Fibroblast of skin of back (primary cell): Measurements from ENCODE around the gene HOXC5. TPM values are rescaled to one million over a fixed set of nuclear protein-coding genes. Genes with fewer than 3 reads are reported as not detected.

ENCODE experiments used
- DNase-seq: peaks from one replicate; pipeline ENCODE4 v3.0.0-alpha.2; 2013
- polyA plus RNA-seq, 2 experiments: library from polyadenylated mRNA; unstranded; fragments of 120-200 nt; gene quantifications; one replicate each; pipeline ENCODE4 v1.2.1, GENCODE V29; 2013; ENCODE audit not compliant: insufficient read length in 2 of 2

The HOXC5 gene
- polyA plus RNA-seq (2013, experiment 1 of 2; ENCODE audit: insufficient read length) = not detected
- not detected for polyA plus RNA-seq (2013, experiment 2 of 2; ENCODE audit: insufficient read length)

GRCh38 chr12:54032627-54033100 lies at the start of gene HOXC5:
TSS of gene HOXC5 (plus strand) at chr12:54033050. CDS start at chr12:54033123, 73 bp downstream.
- DNase-seq = peak; percentile 27

GRCh38 chr12:53983568-53983949 lies 49.3 kb upstream of the HOXC5 start:
- DNase-seq = no peak

GRCh38 chr12:53983950-53984572 lies 48.8 kb upstream of the HOXC5 start:
- no peak for DNase-seq

GRCh38 chr12:53984901-53985691 lies 47.8 kb upstream of the HOXC5 start, which contains the start of gene HOXC10:
TSS of gene HOXC10 (plus strand) at chr12:53985146. CDS start at chr12:53985260, 114 bp downstream.
- DNase-seq = peak; percentile 70

- no peak for DNase-seq
Measured at GRCh38 chr12:53985692-53985993, 47.2 kb upstream of the HOXC5 start.

GRCh38 chr12:53985994-53986685 lies 46.7 kb upstream of the HOXC5 start:
- no peak for DNase-seq

- DNase-seq = no peak
Measured at GRCh38 chr12:53986686-53987483, 46.0 kb upstream of the HOXC5 start.

GRCh38 chr12:53987787-53988230 lies 45.0 kb upstream of the HOXC5 start:
- DNase-seq = no peak

- no peak for DNase-seq
Measured at GRCh38 chr12:53988541-53989226, 44.2 kb upstream of the HOXC5 start.

- no peak for DNase-seq
Measured at GRCh38 chr12:53989227-53990113, 43.4 kb upstream of the HOXC5 start.

- no peak for DNase-seq
Measured at GRCh38 chr12:53990311-53991076, 42.4 kb upstream of the HOXC5 start.

- DNase-seq = no peak
Measured at GRCh38 chr12:53991077-53991460, 41.8 kb upstream of the HOXC5 start.

GRCh38 chr12:53992377-53992889 lies 40.4 kb upstream of the HOXC5 start:
- DNase-seq = no peak

GRCh38 chr12:53993162-53994008 lies 39.5 kb upstream of the HOXC5 start:
- no peak for DNase-seq

- DNase-seq = no peak
Measured at GRCh38 chr12:53994009-53994263, 38.9 kb upstream of the HOXC5 start.

- DNase-seq = no peak
Measured at GRCh38 chr12:53994264-53995001, 38.4 kb upstream of the HOXC5 start.

GRCh38 chr12:53995002-53995377 lies 37.9 kb upstream of the HOXC5 start:
- no peak for DNase-seq
